Muscle of leg (tissue), 11 donors: ENCODE data around the gene GALNT6. TPM values are rescaled to one million over a fixed set of nuclear protein-coding genes. Genes with fewer than 3 reads are reported as not detected.

Experiments used
- DNase-seq: peaks from one replicate; pipeline ENCODE4 v3.0.0; 2013
- H3K27ac ChIP-seq: one replicate; pipeline ENCODE4 v1.5.1; 2013; ENCODE audit warnings: mild to moderate bottlenecking, low read length, control low read depth
- H3K27me3 ChIP-seq: one replicate; pipeline ENCODE4 v1.6.1; 2013; ENCODE audit warnings: low read length; ENCODE audit not compliant: control insufficient read depth, insufficient read depth
- H3K36me3 ChIP-seq: one replicate; pipeline ENCODE4 v1.6.1; 2013; ENCODE audit warnings: low read length; ENCODE audit not compliant: control insufficient read depth, insufficient read depth
- H3K4me1 ChIP-seq: one replicate; pipeline ENCODE4 v1.6.1; 2013; ENCODE audit warnings: low read length; ENCODE audit not compliant: control insufficient read depth, insufficient read depth
- H3K4me3 ChIP-seq: one replicate; pipeline ENCODE4 v1.5.1; 2013; ENCODE audit warnings: low read length, control low read depth
- H3K9me3 ChIP-seq: replicated peaks from 2 replicates; pipeline ENCODE4 v1.6.1; 2013; ENCODE audit warnings: low read depth, low read length; ENCODE audit not compliant: control insufficient read depth
- WGBS: methylation state at CpG from one replicate; pipeline ENCODE4 v1.1.5; 2013; ENCODE audit warnings: missing lambda C conversion rate; ENCODE audit not compliant: insufficient coverage; 5-methylcytosine and 5-hydroxymethylcytosine counted together
- polyA plus RNA-seq, 8 donors: library from polyadenylated mRNA; unstranded; fragments of 120-200 nt; gene quantifications; one replicate each; pipeline versions ENCODE4 v1.2.1 to v1.2.3, GENCODE V29; 2013; ENCODE audit warnings: inconsistent platforms in 1 of 8, low replicate concordance in 1 of 8; ENCODE audit not compliant: insufficient read length in 8 of 8, insufficient read depth in 1 of 8
- total RNA-seq: library from RNA; stranded (reverse); fragments of 120-200 nt; gene quantifications from one replicate; pipeline ENCODE4 v1.2.4, GENCODE V29; 2013

Gene GALNT6
- total and polyA plus RNA-seq, 9 donors, result 0.32 to 1.1 (median 0.50) TPM

DNA sequence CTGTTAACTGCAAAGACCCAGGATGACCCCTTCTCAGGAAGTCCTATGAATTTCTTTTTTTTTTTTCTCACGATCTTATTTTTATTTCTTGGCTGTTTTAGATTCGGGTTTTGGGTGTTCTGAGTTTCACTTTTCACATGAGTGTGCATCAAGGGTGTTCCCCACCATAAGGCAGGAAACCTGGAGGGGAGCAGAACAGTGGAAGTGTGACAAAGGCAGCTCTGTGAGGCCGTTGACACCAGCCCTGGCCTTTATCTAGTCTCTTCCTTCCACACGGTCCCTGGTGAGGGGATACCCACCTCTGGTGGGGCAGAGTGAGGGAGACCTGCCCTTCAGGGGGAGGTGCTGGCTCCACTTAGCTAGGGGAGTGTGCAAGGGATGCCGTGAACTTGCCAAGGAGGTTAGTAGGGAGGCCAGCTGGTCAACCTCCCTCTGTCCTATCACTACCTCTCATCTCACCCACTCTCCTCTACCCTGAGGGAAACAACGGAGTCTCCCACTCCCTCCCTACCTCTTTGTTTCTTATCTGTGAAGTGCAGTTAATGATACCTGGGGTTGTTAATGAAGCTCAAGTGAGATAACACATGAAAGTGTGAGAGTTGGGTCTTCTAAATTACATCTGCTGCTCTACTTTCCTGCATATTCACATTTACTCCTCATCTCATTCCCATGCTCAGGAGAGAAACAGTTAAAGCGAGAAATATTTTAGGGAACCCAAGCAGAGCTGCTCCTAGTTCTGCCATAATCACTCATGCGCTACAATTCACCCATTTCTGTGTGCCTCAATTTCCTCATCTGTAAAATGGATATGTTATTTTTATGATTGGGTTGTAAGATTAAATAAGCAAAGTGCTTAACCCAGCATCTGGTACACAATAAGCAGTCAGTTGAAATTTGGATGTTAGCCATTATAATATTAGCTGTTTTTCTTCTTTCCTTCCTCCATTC lies 4.4 kb upstream of the GALNT6 start:
- Histone ChIP-seq H3K27ac (no peak overlapping the region), H3K4me1 (peaks cover 10% of the 10 kb centered on the region), H3K27me3 (peaks cover 50% of the 10 kb centered on the region), H3K9me3 (no peaks in the 10 kb centered on the region), H3K4me3 (no peak overlapping the region), H3K36me3 (no peaks in the 10 kb centered on the region)
- no peak for DNase-seq
- WGBS, result no CpG with 5 or more reads among the region's 8 CpGs

DNA sequence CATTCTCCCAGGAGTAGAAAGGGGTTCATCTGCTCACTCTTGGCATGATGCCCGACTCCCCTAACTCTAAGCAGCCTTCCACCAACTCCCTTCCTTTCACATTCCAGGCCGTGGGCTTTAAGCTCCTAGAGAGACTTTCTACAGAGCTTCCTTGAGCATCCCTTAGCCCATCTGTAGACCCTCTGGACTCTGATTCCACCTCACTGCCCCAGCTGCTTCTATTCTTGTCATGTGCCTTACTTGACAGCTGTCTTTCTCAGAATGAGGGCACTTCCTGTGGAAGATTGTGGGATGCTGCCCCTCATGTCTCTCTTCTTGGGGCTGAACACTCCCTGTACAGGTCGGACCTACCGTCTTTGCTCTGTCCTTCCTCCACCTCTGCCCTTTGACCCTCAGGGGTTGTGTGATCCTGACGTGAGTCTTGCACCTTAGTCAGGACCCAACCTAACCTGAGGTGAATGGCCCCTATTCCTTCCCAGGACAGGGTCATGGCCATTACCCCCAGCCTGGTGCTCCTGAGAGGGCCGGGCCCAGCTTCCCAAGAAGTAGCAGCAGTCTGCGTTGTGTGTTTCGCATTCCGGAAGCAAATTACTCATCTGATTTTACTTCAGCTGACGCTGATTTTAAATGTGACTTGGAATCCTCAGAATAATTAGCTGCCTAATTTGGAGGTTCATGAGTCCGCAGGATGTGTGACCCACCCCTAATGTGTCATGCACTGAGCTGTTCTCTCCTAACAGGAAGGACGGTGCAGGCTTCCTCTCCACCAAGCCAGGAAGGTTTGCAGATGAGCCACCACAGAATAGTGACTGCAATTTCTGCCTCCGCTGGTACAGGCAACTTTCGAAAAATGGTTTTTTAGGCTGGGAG lies 2.7 kb upstream of the GALNT6 start:
- WGBS, result 80% methylated on average over 13 of the region's 14 CpGs
- Histone ChIP-seq H3K9me3 (no peaks in the 10 kb centered on the region), H3K4me1 (peaks cover 10% of the 10 kb centered on the region), H3K36me3 (no peaks in the 10 kb centered on the region), H3K4me3 (no peak overlapping the region), H3K27me3 (peaks cover 56% of the 10 kb centered on the region), H3K27ac (no peak overlapping the region)
- no peak for DNase-seq

DNA sequence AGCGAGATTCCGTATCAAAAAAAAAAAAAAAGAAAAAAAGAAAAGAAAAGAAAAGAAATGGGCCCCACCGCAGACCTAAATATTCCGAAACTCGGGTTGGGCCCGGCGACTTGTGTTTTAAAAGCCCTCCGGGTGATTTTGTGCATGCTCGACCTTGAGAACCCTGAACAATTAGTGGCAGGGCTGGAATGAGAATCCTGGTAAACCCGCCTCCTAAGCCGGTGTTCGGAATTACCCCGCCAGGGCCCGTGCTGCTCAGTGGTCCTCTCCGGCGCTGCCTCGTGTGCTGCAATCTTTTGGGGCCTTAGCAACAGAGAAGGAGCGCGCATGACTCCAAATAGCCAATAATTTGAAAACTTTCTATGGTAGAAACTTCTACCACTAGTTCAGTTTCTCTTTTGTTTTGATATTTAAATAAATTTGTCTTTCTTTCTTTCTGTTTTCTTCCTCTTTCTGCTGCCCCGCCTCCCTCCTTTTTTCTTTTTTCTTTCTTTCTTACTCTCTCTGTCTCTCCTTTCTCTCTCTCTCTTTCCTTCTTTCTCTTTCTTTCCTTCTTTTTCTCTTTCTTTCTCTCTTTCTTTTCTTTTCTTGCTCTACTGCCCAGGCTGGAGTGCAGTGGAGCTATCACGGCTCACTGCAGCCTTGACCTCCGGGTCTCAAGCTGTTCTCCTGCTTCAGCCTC lies 1.5 kb upstream of the GALNT6 start:
- Histone ChIP-seq H3K27me3 (peaks cover 52% of the 10 kb centered on the region), H3K27ac (no peak overlapping the region), H3K4me1 (peaks cover 10% of the 10 kb centered on the region), H3K4me3 (no peak overlapping the region), H3K36me3 (no peaks in the 10 kb centered on the region), H3K9me3 (no peaks in the 10 kb centered on the region)
- WGBS, result 31% methylated on average over 15 of the region's 22 CpGs
- no peak for DNase-seq

DNA sequence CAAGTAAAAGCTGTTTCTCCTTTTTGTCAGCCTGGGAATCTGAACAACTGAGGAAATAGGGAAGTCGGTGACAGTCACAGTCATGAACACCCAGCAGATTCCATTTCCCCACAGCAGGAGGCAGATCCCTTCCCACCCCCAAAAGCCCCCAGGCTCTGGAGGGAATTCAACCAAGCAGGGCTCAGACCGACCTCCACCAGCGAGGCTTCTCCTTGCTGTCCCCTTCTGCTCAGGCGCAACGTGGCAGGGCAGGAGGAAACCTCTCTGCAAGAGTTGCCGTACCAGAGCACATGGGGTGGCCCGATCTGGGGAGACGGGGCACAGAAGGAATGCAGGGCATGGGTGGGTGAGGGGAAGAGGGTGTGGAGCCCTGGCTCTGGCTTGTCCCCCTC lies 319 bp downstream of the GALNT6 start:
- DNase-seq, result peak; percentile 38
- H3K4me3 ChIP-seq, result peak overlapping the region; percentile 38
- H3K27me3 ChIP-seq, result peaks cover 56% of the 10 kb centered on the region
- H3K4me1 ChIP-seq, result peaks cover 10% of the 10 kb centered on the region
- H3K27ac ChIP-seq, result no peak overlapping the region
- no CpG with 5 or more reads among the region's 8 CpGs for WGBS
- H3K9me3 ChIP-seq, result no peaks in the 10 kb centered on the region
- H3K36me3 ChIP-seq, result no peaks in the 10 kb centered on the region

DNA sequence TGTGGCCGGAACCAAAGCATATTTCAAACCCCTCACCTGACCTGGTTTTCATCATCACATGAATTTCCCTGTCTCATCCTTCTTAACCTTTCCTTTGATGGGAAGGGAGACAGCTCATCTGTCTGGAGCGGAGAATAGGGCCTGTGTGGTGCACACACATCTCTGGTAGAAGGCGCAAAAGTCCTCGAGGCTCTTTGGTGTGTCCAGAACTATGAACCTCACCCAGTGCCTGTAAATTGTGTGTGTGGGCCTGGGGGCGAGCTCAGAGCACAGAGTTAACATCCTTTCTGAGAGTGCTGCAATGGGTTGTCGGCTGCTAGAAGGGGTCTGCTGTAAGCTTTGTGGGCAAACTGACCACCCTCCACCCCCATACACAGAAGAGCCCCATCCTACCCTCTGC lies 749 bp downstream of the GALNT6 start:
- no peak overlapping the region for H3K27ac ChIP-seq

DNA sequence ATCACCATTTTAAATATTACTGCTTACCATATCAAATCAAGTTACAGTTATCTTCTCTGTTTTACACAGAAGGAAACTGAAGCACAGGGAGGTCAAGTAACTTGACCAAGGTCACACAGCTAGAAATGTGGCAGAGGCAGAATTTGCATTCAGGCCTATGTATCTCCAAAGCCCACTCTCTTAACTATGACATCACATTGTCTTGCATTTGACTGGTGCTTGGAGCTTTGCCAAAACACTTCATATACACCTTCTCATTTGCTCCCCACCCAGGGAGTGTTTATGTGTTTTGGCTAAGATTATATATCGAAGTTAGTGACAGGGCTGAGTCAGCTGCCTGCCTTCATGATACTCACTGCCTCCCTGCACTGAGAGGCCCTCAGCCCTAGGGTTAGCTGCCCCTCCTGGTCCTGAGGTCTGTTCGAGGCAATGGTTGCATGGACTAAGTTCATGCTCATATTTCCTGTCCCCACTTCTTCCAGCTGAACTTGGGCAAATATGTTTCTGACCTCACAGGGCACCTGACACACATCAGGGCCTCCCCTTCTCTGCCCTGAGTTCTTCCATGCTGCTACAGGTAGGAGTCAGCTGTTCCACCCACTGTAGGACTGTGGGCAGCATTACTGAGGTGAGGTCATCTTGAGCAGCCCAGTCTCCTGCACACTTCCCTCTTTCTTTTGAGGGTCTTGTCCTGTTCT lies 1.8 kb downstream of the GALNT6 start:
- Histone ChIP-seq H3K27ac (no peak overlapping the region), H3K36me3 (no peaks in the 10 kb centered on the region), H3K4me1 (peaks cover 10% of the 10 kb centered on the region), H3K9me3 (no peaks in the 10 kb centered on the region), H3K4me3 (no peak overlapping the region), H3K27me3 (peaks cover 52% of the 10 kb centered on the region)
- no peak for DNase-seq
- WGBS, result 45% methylated on average over 1 of the region's 2 CpGs

More for the DNA sequence above, 749 bp downstream of the GALNT6 start:
- H3K4me1 ChIP-seq, result peaks cover 10% of the 10 kb centered on the region
- peaks cover 55% of the 10 kb centered on the region for H3K27me3 ChIP-seq
- no peaks in the 10 kb centered on the region for H3K9me3 ChIP-seq
- WGBS, result 83% methylated on average over 3 of the region's 6 CpGs
- DNase-seq, result no peak
- H3K36me3 ChIP-seq, result no peaks in the 10 kb centered on the region
- no peak overlapping the region for H3K4me3 ChIP-seq

DNA sequence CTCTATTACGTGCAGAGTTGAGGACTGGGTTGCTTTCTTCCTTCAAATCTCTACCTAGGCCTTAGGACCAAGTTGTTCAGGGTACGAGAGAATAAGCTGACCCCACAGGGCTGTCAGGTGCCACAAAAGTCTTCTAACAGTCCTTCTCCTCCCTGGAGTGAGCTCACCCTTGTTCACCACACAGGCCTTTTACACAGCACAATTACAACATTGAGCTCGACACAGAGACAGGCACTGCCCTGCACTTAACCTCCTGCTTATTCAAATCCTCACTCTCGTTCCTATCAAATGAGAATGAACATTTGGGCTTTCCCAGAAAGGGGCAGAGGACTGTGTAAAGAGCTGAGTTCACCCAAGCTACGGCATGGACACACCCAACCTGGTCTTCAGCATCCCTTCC lies 2.4 kb downstream of the GALNT6 start:
- H3K27me3 ChIP-seq, result peaks cover 46% of the 10 kb centered on the region
- peaks cover 10% of the 10 kb centered on the region for H3K4me1 ChIP-seq
- H3K36me3 ChIP-seq, result no peaks in the 10 kb centered on the region
- H3K4me3 ChIP-seq, result no peak overlapping the region
- WGBS, result 97% methylated on average over 5 of the region's 5 CpGs
- no peak overlapping the region for H3K27ac ChIP-seq
- H3K9me3 ChIP-seq, result no peaks in the 10 kb centered on the region
- DNase-seq, result no peak

DNA sequence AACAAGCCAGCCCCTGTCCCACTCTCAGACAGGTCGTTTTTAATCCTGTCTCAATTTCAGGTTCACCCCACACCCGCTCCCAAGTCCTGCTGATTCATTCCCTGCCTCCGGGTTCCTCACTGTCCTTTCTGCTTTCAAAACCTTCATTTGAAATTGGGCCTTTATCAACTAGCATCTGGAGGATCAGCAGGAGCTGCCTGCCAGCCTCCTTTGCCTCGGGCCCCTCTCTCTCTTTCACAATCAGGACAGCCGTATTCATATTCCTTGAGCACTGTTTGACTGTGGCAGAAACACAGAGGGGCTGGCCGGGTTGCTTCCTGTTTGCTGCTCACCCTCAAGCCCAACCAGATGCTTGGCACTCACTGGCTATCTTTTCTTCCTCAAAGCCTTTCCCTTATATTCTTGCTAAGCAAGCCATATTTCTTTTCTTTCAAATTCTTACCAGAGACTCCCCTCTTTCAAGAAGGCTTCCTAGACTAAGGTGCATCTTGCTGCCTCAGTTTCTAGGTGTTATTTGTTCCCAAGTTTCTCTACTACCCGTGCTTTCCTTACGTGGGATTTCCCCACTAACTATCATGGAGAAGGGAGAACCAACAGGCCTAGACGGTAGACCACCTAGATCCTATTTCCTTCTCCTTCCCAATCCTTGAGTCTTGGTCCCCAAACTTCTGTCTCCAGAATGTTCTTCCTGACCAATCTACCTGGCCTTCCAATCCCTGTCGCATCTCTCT lies 3.0 kb downstream of the GALNT6 start:
- H3K4me1 ChIP-seq, result peaks cover 10% of the 10 kb centered on the region
- WGBS, result 18% methylated on average over 6 of the region's 10 CpGs
- DNase-seq, result peak; percentile 51
- H3K4me3 ChIP-seq, result no peak overlapping the region
- no peak overlapping the region for H3K27ac ChIP-seq
- H3K36me3 ChIP-seq, result no peaks in the 10 kb centered on the region
- no peaks in the 10 kb centered on the region for H3K9me3 ChIP-seq
- peaks cover 40% of the 10 kb centered on the region for H3K27me3 ChIP-seq

DNA sequence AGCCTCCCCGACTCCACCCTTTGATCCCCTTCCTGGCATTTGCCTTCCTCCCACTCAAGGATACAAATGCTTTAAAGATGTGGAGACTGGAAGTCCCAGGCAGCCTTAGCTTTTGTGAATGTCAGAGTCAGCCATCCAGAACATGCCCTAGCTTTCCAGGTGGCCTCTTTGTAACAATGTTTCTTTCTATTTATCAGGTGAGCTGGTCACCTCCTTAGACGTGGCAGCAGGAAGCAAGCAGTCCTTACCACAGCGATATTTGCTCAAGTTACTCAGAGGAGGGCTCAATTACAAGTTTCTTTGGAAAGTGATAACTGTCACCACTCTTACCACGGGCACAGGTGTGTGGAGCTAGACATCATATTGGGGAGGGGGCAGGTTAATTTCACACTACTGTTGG lies 4.9 kb downstream of the GALNT6 start:
- Histone ChIP-seq H3K4me1 (peaks cover 10% of the 10 kb centered on the region), H3K36me3 (no peaks in the 10 kb centered on the region), H3K27me3 (peaks cover 21% of the 10 kb centered on the region), H3K4me3 (no peak overlapping the region), H3K9me3 (no peaks in the 10 kb centered on the region), H3K27ac (no peak overlapping the region)
- no peak for DNase-seq
- 0% methylated on average over 1 of the region's 4 CpGs for WGBS
